Measurements from ENCODE around the gene SNRPD2.

DNA sequence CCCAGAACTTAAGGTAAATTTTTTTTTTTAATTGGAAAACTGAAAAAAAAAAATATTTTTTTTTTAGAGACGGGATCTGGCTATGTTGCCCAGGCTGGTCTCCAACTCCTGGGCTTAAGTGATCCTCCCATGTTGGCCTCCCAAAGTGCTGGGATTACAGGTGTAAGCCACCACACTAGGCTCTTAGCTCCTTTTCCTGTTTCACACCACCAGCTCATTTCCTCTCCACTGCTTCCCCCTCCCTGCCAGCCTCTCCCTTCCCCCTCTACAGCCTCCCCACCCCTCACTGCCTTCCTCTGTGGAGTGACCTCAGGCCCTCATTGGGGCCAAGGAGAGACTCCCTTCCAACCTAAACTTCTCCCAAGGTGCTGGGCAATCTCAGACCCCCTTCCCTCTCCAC is 28.0 kb downstream of the SNRPD2 start:
- TF ChIP-seq POLR2A (IDR thresholded peaks at IDR 0.05): no peak
- TF ChIP-seq, protein P1, sequence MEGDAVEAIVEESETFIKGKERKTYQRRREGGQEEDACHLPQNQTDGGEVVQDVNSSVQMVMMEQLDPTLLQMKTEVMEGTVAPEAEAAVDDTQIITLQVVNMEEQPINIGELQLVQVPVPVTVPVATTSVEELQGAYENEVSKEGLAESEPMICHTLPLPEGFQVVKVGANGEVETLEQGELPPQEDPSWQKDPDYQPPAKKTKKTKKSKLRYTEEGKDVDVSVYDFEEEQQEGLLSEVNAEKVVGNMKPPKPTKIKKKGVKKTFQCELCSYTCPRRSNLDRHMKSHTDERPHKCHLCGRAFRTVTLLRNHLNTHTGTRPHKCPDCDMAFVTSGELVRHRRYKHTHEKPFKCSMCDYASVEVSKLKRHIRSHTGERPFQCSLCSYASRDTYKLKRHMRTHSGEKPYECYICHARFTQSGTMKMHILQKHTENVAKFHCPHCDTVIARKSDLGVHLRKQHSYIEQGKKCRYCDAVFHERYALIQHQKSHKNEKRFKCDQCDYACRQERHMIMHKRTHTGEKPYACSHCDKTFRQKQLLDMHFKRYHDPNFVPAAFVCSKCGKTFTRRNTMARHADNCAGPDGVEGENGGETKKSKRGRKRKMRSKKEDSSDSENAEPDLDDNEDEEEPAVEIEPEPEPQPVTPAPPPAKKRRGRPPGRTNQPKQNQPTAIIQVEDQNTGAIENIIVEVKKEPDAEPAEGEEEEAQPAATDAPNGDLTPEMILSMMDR (IDR thresholded peaks at IDR 0.05): no peak
